Upper lobe of left lung (tissue), 6 donors: ENCODE data around the gene GCGR. TPM values are rescaled to one million over a fixed set of nuclear protein-coding genes. Genes with fewer than 3 reads are reported as not detected.

ENCODE experiments used
- ATAC-seq, 2 donors: fragments of 200-7000 bp; cut with Tn5 transposase; one replicate each; pipeline ENCODE4 v1.9.1; 2022; ENCODE audit warnings: mild to moderate bottlenecking in 2 of 2, moderate library complexity in 2 of 2; ENCODE audit not compliant: low FRiP score in 2 of 2
- DNase-seq, 2 donors: peaks; one replicate each; pipeline ENCODE4 v3.0.0-alpha.2; 2019 to 2020
- H3K27ac ChIP-seq, 4 donors: fragments of 200-600 bp; sonication (generic); one replicate each; pipeline ENCODE4 v1.5.1; 2016 to 2019
- H3K27me3 ChIP-seq, 4 donors: fragments of 200-600 bp; sonication (generic); one replicate each; pipeline ENCODE4 v1.5.1; 2017 to 2019
- H3K36me3 ChIP-seq, 4 donors: fragments of 200-600 bp; sonication (generic); one replicate each; pipeline ENCODE4 v1.5.1; 2016 to 2019
- H3K4me1 ChIP-seq, 4 donors: fragments of 200-600 bp; sonication (generic); one replicate each; pipeline ENCODE4 v1.5.1; 2018 to 2019
- H3K4me3 ChIP-seq, 4 donors: fragments of 200-600 bp; sonication (generic); one replicate each; pipeline ENCODE4 v1.5.1; 2017 to 2019; ENCODE audit warnings: mild to moderate bottlenecking in 2 of 4, moderate library complexity in 1 of 4
- H3K9me3 ChIP-seq, 4 donors: fragments of 200-600 bp; sonication (generic); one replicate each; pipeline ENCODE4 v1.5.1; 2018 to 2019
- EP300 ChIP-seq, 4 donors: sonication (generic); formaldehyde crosslinking; IDR thresholded peaks; one replicate each; pipeline ENCODE4 v1.5.1; 2017; ENCODE audit warnings: antibody characterized with exemption in 4 of 4, control low read depth in 2 of 4
- POLR2A ChIP-seq, 4 donors: fragments of 450-650 bp; IDR thresholded peaks; one replicate each; pipeline ENCODE4 v1.5.1; 2016 to 2017; ENCODE audit warnings: antibody characterized with exemption in 4 of 4, mild to moderate bottlenecking in 2 of 4
- POLR2AphosphoS5 ChIP-seq, 2 donors: sonication (generic); formaldehyde crosslinking; IDR thresholded peaks; one replicate each; pipeline ENCODE4 v1.5.1; 2017; ENCODE audit warnings: antibody characterized with exemption in 2 of 2
- whole genome bisulfite sequencing, 2 donors: methylation state at CpG; one replicate each; pipeline ENCODE4 v1.1.5; 2017 to 2018; 5-methylcytosine and 5-hydroxymethylcytosine counted together
- total RNA-seq, 6 donors: library from RNA; depleted of rRNA in 4 of 6; stranded (reverse); fragments of >200 nt in 4 of 6; gene quantifications; one replicate each; pipeline versions ENCODE4 v1.1.0 to v1.2.1, GENCODE V29; 2016 to 2021
- TF ChIP-seq, protein P1 (sequence below), 6 experiments: fragments of 450-650 bp in 4 of 6; fragments of 200-600 bp in 2 of 6; sonication (generic) in 2 of 6; IDR thresholded peaks; one replicate each; pipeline ENCODE4 v1.5.1; 2016 to 2019; ENCODE audit warnings: antibody characterized with exemption in 6 of 6
- donor health status: DM: no; HTN: no; CAD: no; lungs with moderate emphysema.
- donor health status: DM: no; HTN: yes; CAD: no; lungs with severe emphysema.

The GCGR gene
- total RNA-seq, 6 donors from 2014 or later: 11.1 TPM; not detected in 5

DNA sequence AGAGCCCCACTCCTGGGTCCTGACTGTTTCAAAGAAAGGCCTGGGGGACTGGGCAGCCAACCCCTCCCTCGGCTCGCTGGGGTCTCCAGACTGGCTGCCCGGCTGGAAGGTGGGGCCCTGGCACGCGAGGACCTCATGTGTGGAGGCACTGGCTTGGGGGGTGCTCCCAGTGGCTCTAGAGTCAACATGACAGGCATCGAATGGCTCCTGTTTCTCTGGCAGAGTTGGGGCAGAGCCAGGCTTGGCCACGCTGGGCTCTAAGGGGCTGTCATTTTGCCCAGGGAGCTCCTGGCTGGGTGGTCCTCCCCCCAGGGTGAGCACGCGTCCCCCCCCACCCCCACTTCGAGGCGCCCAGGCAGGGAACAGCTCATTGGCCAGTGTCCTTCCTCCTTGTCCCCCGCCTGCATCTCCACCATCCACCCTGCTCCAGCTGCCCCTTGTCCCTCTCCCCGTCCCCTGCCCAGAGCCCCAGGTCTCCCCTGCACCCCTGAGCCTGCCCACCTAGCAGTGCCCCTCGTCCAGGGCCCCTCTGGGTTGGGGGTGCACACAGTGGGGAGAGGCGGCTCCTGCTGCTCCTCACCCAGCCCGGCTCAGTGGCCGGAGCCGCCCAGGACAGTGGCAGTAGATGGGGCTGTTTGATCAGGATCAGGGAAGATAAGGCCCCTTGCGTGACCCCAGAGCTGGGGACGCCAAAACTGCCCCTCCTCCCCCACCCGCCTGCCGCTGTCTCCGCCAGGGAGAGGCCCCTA lies 2.7 kb downstream of the GCGR start:
- Histone ChIP-seq H3K4me3 (no peak overlapping the region), H3K4me1 (peaks cover 9 to 24% (median 15%) of the 10 kb centered on the region in 4 donors), H3K27me3 (peaks cover 0 to 65% (median 33%) of the 10 kb centered on the region in 4 donors), H3K27ac (no peak overlapping the region), H3K36me3 (no peaks in the 10 kb centered on the region), H3K9me3 (no peaks in the 10 kb centered on the region)
- whole genome bisulfite sequencing, 2 donors: 19 to 23% methylated on average over 9 to 22 of the region's 23 CpGs
- DNase-seq: peak in 1 of 2 donors; percentile 60
- TF ChIP-seq EP300 (IDR thresholded peaks at IDR 0.05) (no peak), POLR2AphosphoS5 (IDR thresholded peaks at IDR 0.05) (no peak), POLR2A (IDR thresholded peaks at IDR 0.05) (no peak)
- TF ChIP-seq, protein P1, sequence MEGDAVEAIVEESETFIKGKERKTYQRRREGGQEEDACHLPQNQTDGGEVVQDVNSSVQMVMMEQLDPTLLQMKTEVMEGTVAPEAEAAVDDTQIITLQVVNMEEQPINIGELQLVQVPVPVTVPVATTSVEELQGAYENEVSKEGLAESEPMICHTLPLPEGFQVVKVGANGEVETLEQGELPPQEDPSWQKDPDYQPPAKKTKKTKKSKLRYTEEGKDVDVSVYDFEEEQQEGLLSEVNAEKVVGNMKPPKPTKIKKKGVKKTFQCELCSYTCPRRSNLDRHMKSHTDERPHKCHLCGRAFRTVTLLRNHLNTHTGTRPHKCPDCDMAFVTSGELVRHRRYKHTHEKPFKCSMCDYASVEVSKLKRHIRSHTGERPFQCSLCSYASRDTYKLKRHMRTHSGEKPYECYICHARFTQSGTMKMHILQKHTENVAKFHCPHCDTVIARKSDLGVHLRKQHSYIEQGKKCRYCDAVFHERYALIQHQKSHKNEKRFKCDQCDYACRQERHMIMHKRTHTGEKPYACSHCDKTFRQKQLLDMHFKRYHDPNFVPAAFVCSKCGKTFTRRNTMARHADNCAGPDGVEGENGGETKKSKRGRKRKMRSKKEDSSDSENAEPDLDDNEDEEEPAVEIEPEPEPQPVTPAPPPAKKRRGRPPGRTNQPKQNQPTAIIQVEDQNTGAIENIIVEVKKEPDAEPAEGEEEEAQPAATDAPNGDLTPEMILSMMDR (IDR thresholded peaks at IDR 0.05): no peak
- no peak for ATAC-seq

DNA sequence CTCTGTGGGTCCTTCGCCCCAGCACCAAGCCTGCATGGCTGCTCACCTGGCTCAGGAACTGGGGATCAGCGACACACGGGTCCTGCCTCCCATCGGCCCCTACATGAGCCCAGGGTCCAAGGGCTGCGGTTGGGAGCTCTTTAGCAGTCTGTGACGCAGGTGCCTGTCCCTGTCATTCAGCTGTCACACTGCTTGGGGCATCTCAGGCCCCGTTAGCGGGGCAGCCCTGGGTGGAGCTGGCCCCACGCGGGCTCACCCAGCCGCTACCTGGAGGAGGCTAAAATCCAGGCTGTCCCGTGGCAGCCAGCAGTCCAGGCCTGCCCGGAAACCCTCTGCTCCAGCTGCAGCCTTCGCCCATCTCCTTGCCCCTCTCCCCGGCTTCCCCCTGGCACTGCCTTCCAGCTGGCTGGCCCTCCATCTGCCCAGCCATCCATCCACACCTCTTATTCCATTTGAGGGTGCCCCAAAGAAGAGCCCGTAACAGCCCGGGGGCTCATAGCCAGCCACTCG lies 3.3 kb downstream of the GCGR start:
- Histone ChIP-seq H3K36me3 (no peaks in the 10 kb centered on the region), H3K4me3 (no peak overlapping the region), H3K9me3 (no peaks in the 10 kb centered on the region), H3K4me1 (peaks cover 9 to 24% (median 15%) of the 10 kb centered on the region in 4 donors), H3K27me3 (peaks cover 0 to 64% (median 33%) of the 10 kb centered on the region in 4 donors), H3K27ac (no peak overlapping the region)
- WGBS, 2 donors: 68 to 71% methylated on average over 6 to 16 of the region's 18 CpGs
- DNase-seq (no peak), ATAC-seq (no peak)
- no peak for TF ChIP-seq POLR2AphosphoS5 (IDR thresholded peaks at IDR 0.05)
- TF ChIP-seq, protein P1 (IDR thresholded peaks at IDR 0.05): no peak

DNA sequence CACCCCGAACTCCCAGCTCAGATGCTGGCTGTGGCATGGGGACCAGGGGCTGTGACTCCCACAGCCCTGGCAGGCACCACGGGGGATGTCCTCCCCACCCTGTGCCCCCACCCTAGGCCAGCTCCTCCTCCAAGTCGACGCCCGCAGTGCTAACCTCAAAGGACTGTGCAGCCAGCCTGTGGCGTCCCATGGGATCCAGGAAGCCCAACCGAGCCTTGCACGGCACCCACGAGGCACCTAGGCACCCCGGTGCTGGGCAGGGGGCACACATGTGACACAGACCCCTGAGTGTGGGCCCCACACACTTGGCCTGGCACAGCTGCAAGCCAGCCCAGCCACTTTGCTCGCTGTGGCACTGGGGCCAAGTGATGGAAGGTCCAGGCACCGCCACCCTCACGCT lies 3.9 kb downstream of the GCGR start:
- Histone ChIP-seq H3K36me3 (no peaks in the 10 kb centered on the region), H3K9me3 (no peaks in the 10 kb centered on the region), H3K4me3 (no peak overlapping the region), H3K4me1 (peaks cover 9 to 24% (median 15%) of the 10 kb centered on the region in 4 donors), H3K27me3 (peaks cover 0 to 58% (median 30%) of the 10 kb centered on the region in 4 donors), H3K27ac (no peak overlapping the region)
- no peak for ATAC-seq
- no peak for TF ChIP-seq EP300 (IDR thresholded peaks at IDR 0.05)
- TF ChIP-seq, protein P1 (IDR thresholded peaks at IDR 0.05): no peak
- TF ChIP-seq POLR2AphosphoS5 (IDR thresholded peaks at IDR 0.05): no peak
- DNase-seq: peak in 1 of 2 donors; percentile 71
- 79% methylated on average over 2 to 5 of the region's 13 CpGs for WGBS, 2 donors

DNA sequence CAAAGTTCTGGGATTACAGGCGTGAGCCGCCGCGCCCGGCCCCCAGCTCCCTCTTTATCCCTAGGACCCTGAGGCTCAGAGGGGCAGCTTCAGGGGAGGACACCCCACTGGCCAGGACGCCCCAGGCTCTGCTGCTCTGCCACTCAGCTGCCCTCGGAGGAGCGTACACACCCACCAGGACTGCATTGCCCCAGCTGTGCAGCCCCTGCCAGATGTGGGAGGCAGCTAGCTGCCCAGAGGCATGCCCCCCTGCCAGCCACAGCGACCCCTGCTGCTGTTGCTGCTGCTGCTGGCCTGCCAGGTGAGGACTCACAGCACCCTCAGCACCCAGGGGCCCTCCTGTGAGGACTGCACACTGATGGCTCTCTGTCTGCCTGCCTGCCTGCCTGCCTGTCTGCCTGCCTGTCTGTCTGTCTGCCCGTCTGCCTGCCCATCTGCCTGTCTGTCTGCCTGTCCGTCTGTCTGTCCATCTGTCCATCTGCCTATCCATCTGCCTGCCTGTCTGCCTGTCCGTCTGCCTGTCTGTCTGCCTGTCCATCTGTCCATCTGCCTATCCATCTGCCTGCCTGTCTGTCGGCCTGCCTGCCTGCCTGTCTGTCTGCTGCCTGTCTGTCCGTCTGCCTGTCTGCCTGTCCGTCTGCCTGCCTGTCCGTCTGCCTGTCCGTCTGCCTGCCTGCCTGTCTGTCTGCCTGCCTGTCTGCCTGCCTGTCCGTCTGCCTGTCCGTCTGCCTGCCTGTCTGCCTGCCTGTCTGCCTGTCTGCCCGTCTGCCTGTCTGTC lies 5.0 kb downstream of the GCGR start:
- ATAC-seq: no peak
- DNase-seq: peak in 1 of 2 donors; percentile 77
- no peak overlapping the region for H3K4me3 ChIP-seq
- H3K9me3 ChIP-seq: no peaks in the 10 kb centered on the region
- peaks cover 7 to 13% (median 8%) of the 10 kb centered on the region in 4 donors for H3K4me1 ChIP-seq
- H3K36me3 ChIP-seq: no peaks in the 10 kb centered on the region
- 76 to 81% methylated on average over 15 to 20 of the region's 20 CpGs for WGBS, 2 donors
- H3K27ac ChIP-seq: no peak overlapping the region
- TF ChIP-seq, protein P1 (IDR thresholded peaks at IDR 0.05): no peak
- no peak for TF ChIP-seq POLR2A (IDR thresholded peaks at IDR 0.05)
- TF ChIP-seq EP300 (IDR thresholded peaks at IDR 0.05): no peak
- no peak for TF ChIP-seq POLR2AphosphoS5 (IDR thresholded peaks at IDR 0.05)
- peaks cover 0 to 47% (median 20%) of the 10 kb centered on the region in 4 donors for H3K27me3 ChIP-seq
